Thyroid gland (tissue), 4 donors: ENCODE data around the gene SEC14L5. TPM values are rescaled to one million over a fixed set of nuclear protein-coding genes. Genes with fewer than 3 reads are reported as not detected.

Experiments used
- DNase-seq, 2 donors: peaks; one replicate each; pipeline ENCODE4 v3.0.0-alpha.2; 2019
- H3K27ac ChIP-seq, 3 donors: fragments of 200-600 bp; sonication (generic); 1 replicate in 2 of 3; 2 replicates in 1 of 3; pipeline ENCODE4 v1.5.1; 2016 to 2019; ENCODE audit warnings: mild to moderate bottlenecking in 1 of 3, moderate library complexity in 1 of 3
- H3K27me3 ChIP-seq: fragments of 200-600 bp; sonication (generic); one replicate; pipeline ENCODE4 v1.5.1; 2019
- H3K36me3 ChIP-seq, 2 donors: fragments of 200-600 bp; sonication (generic); one replicate each; pipeline ENCODE4 v1.5.1; 2016 to 2019
- H3K4me1 ChIP-seq, 2 donors: fragments of 200-600 bp; sonication (generic); one replicate each; pipeline ENCODE4 v1.5.1; 2017 to 2019
- H3K4me3 ChIP-seq, 3 donors: fragments of 200-600 bp; sonication (generic); replicated peaks in 1 of 3; 1 replicate in 2 of 3; 2 replicates in 1 of 3; pipeline ENCODE4 v1.5.1; 2016; ENCODE audit warnings: mild to moderate bottlenecking in 1 of 3
- H3K9me3 ChIP-seq: fragments of 200-600 bp; sonication (generic); one replicate; pipeline ENCODE4 v1.5.1; 2017
- POLR2A ChIP-seq, 2 donors: fragments of 450-650 bp; IDR thresholded peaks; one replicate each; pipeline ENCODE4 v1.6.1; 2017; ENCODE audit warnings: antibody characterized with exemption in 2 of 2, mild to moderate bottlenecking in 2 of 2, moderate library complexity in 1 of 2
- WGBS, 2 donors: methylation state at CpG; one replicate each; pipeline ENCODE4 v1.1.5; 2017; 5-methylcytosine and 5-hydroxymethylcytosine counted together
- intact Hi-C: fragments of 100-400 bp; cut with DNase I; formaldehyde crosslinking; loops from one replicate; pipeline ENCODE4 v1.15.1; 2023
- total RNA-seq, 4 donors: library from RNA; depleted of rRNA; stranded (reverse); fragments of >200 nt; gene quantifications; one replicate each; pipeline ENCODE4 v1.2.3, GENCODE V29; 2016
- TF ChIP-seq, protein P1 (sequence below), 6 experiments: fragments of 200-600 bp in 3 of 6; fragments of 450-650 bp in 3 of 6; sonication (generic) in 3 of 6; IDR thresholded peaks; one replicate each; pipeline ENCODE4 v1.5.1; 2016 to 2019; ENCODE audit warnings: antibody characterized with exemption in 6 of 6, mild to moderate bottlenecking in 2 of 6, inconsistent platforms in 1 of 6, moderate library complexity in 1 of 6

Gene SEC14L5
- total RNA-seq, 4 donors from 2014 or later: 0.11 to 0.33 (median 0.21) TPM

DNA sequence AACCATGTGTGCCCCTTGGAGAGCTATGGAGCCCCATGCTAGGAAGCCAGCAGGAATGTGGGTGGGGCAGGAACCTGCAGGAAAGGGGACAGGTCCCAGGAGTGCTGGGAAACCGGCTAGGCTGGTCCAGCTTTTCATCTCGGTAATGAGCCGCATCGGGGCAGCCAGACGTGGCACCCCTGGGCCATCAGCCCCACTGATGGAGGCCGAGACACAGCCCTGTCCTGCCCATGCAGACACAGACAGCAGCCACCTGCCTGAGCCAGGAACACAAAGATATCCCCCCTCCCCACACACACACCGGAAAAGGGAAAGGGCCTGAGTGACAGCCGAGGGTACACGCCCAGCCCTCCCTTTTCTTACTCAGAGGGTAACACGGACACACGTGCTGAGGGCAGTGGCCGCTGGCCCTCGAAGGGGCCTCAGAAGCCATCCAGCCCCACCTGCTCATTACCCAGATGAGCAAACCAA is 39.3 kb upstream of the SEC14L5 start:
- WGBS, 2 donors: 13 to 20% methylated on average over 7 to 11 of the region's 13 CpGs
- TF ChIP-seq, protein P1, sequence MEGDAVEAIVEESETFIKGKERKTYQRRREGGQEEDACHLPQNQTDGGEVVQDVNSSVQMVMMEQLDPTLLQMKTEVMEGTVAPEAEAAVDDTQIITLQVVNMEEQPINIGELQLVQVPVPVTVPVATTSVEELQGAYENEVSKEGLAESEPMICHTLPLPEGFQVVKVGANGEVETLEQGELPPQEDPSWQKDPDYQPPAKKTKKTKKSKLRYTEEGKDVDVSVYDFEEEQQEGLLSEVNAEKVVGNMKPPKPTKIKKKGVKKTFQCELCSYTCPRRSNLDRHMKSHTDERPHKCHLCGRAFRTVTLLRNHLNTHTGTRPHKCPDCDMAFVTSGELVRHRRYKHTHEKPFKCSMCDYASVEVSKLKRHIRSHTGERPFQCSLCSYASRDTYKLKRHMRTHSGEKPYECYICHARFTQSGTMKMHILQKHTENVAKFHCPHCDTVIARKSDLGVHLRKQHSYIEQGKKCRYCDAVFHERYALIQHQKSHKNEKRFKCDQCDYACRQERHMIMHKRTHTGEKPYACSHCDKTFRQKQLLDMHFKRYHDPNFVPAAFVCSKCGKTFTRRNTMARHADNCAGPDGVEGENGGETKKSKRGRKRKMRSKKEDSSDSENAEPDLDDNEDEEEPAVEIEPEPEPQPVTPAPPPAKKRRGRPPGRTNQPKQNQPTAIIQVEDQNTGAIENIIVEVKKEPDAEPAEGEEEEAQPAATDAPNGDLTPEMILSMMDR (IDR thresholded peaks at IDR 0.05): no peak
- TF ChIP-seq POLR2A (IDR thresholded peaks at IDR 0.05): peak in 1 of 2 donors; percentile 32
- peak; percentile 98 to 99 for DNase-seq
- intact Hi-C loops: no loop called here
- Histone ChIP-seq H3K4me3 (no peak overlapping the region), H3K4me1 (peaks cover 10 to 33% of the 10 kb centered on the region in 2 donors), H3K27ac (peak overlapping the region; percentile 78 to 95 (median 92)), H3K9me3 (no peaks in the 10 kb centered on the region), H3K36me3 (no peaks in the 10 kb centered on the region), H3K27me3 (no peaks in the 10 kb centered on the region)

DNA sequence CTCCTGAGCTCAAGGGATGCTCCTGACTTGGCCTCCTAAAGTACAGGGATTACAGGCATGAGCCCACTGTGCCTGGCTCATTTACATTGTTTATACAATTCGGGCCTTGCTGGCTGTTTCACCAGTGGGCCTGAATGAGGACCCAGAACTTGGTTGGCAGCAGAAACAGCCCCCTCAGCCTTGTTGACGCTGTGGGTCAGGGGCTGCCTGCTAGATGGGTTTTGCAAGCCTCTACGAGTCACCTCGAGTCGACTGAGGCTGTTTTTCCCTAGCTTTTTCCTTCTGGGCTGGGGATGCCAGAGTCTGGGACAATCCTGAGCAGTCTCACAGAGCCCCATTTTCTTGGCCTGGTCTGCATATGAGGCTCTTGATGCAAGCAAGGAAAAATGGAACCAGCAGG is 37.3 kb upstream of the SEC14L5 start:
- Histone ChIP-seq H3K27ac (peak overlapping the region in 2 of 3 donors; percentile 40 to 42), H3K36me3 (no peaks in the 10 kb centered on the region), H3K9me3 (no peaks in the 10 kb centered on the region), H3K4me3 (no peak overlapping the region), H3K4me1 (peaks cover 27 to 48% of the 10 kb centered on the region in 2 donors), H3K27me3 (no peaks in the 10 kb centered on the region)
- no peak for TF ChIP-seq POLR2A (IDR thresholded peaks at IDR 0.05)
- TF ChIP-seq, protein P1 (IDR thresholded peaks at IDR 0.05): no peak
- WGBS, 2 donors: 85 to 91% methylated on average over 5 of the region's 5 CpGs
- DNase-seq: no peak
- intact Hi-C loops: no loop called here

- 86 to 87% methylated on average over 13 to 15 of the region's 18 CpGs for WGBS, 2 donors
- Histone ChIP-seq H3K4me3 (no peak overlapping the region), H3K36me3 (no peaks in the 10 kb centered on the region), H3K4me1 (peaks cover 31 to 47% of the 10 kb centered on the region in 2 donors), H3K27ac (peak overlapping the region; percentile 8 to 90 (median 40)), H3K27me3 (no peaks in the 10 kb centered on the region), H3K9me3 (no peaks in the 10 kb centered on the region)
- intact Hi-C loops: no loop called here
- DNase-seq: no peak
- TF ChIP-seq, protein P1 (IDR thresholded peaks at IDR 0.05): no peak
- no peak for TF ChIP-seq POLR2A (IDR thresholded peaks at IDR 0.05)
Observed at GRCh38 chr16:4922721-4923342, 35.3 kb upstream of the SEC14L5 start.

DNA sequence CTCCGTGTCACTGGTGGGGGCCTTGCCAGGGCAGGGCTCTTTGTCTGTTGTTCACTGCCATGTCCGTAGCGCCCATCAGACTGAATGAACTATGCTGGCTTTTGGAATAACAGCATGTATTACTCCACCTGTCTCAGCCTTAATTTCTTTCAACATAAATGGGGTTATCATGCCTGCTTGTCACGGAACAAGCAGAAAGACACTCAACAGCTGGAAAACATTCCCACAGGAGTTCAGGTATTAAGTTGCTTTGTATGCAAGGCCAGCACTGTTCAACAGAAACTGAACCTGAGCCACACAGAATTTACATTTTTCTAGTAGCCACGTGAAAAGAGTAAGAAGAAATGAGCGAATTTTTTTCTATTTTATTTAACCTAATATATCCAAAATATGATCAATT is 34.3 kb upstream of the SEC14L5 start:
- Histone ChIP-seq H3K36me3 (no peaks in the 10 kb centered on the region), H3K4me1 (peaks cover 37 to 47% of the 10 kb centered on the region in 2 donors), H3K4me3 (no peak overlapping the region), H3K27me3 (no peaks in the 10 kb centered on the region), H3K9me3 (no peaks in the 10 kb centered on the region), H3K27ac (peak overlapping the region in 2 of 3 donors; percentile 40 to 90)
- no peak for DNase-seq
- 85 to 90% methylated on average over 6 of the region's 6 CpGs for WGBS, 2 donors
- intact Hi-C loops: no loop called here
- TF ChIP-seq POLR2A (IDR thresholded peaks at IDR 0.05): no peak
- TF ChIP-seq, protein P1 (IDR thresholded peaks at IDR 0.05): no peak

DNA sequence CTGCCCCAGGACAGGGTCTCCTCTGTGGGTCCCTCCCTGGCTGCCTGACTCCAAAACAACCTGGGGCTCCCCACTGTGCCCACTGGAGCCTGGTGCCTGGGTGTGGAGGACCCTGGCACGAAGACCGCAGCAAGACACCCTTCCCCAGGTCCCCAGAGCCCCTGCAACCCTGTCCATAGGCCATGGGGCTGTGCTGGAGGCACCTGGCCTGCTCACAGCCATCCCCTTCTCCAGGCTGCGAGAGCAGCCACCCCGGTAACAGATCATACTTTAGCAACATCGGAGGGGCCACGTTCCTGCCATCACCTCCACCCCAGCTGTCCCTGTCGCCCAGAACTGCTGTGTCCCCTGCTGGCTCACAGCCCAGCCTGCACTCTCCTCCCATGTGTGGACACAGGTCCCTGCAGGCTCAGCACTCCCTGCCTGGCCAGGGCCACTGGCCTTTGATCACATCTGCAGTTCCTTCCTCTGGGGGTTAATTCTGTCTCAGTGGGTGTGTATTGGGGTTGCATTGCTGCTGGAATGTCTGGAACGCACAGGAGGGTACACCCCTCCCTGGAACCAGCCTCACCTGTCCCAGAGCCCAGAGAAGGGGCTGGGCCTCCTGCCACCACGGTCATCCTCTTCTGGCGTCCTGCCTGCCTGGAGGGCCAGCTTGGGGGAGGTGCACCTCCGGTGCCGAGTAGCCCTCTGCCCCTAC is 33.4 kb upstream of the SEC14L5 start:
- intact Hi-C loops: no loop called here
- no peaks in the 10 kb centered on the region for H3K36me3 ChIP-seq
- peak; percentile 96 to 97 for DNase-seq
- H3K27me3 ChIP-seq: no peaks in the 10 kb centered on the region
- H3K27ac ChIP-seq: peak overlapping the region; percentile 72 to 90 (median 83)
- H3K4me1 ChIP-seq: peaks cover 37 to 47% of the 10 kb centered on the region in 2 donors
- no peaks in the 10 kb centered on the region for H3K9me3 ChIP-seq
- TF ChIP-seq, protein P1 (IDR thresholded peaks at IDR 0.05): no peak
- TF ChIP-seq POLR2A (IDR thresholded peaks at IDR 0.05): peak in 1 of 2 donors; percentile 35
- 24 to 30% methylated on average over 8 to 12 of the region's 12 CpGs for WGBS, 2 donors
- H3K4me3 ChIP-seq: no peak overlapping the region
